ELR (cell line): Measurements from ENCODE around the gene ACAD10.

Experiments used
- DNase-seq: peaks from one replicate; pipeline ENCODE4 v3.0.0-alpha.2; 2015; ENCODE audit warnings: low read depth

ACAD10 gene

GRCh38 chr12:111776836-111777344 lies 91.0 kb downstream of the ACAD10 start:
- no peak for DNase-seq

- no peak for DNase-seq
Measured at GRCh38 chr12:111777345-111778045, 91.6 kb downstream of the ACAD10 start.

GRCh38 chr12:111780166-111780565 lies 94.3 kb downstream of the ACAD10 start:
- no peak for DNase-seq

- DNase-seq: no peak
Measured at GRCh38 chr12:111780615-111781014, 94.8 kb downstream of the ACAD10 start.

DNA sequence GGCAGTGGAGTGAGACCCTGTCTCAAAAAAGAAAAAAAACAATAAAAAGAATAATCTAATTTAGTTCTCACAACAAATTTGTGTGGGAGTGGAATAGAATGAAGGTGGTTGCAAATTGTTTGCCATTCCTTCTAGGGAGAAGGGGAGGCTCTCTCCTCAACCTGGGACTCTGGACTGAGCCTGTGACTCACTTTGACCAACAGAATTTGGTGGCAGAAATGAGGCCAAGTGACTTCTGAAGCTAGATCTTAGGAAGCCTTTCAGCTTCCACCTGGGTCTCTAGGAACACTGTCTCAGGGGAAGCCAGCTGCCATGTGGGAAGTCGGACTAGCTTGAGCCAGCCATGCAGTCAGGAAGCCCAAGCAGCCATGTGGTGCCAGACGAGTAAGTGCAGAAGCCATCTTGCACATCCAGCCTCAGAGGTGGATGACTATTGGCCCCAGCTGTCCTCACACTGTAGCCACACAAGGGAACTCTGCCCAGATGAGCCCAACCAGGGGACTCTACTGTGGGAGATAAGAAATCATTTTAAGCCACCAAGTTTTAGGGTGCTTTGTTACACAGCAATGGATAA lies 95.3 kb downstream of the ACAD10 start:
- DNase-seq: no peak

DNA sequence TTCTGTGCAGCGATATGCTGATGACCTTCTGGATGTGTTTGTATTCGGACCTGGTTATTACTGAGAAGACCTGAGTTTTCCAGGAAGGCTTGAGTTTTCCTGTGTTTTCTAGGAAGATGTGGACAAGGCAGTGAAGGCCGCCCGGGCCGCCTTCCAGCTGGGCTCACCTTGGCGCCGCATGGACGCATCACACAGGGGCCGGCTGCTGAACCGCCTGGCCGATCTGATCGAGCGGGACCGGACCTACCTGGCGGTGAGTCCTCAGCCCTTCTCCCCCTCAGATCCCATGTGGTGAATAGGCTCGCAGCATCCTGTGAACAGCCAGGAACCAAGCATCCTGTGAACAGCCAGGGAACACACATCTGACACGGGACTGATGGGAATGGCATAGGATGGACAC lies 97.2 kb downstream of the ACAD10 start:
- no peak for DNase-seq

- no peak for DNase-seq
Measured at GRCh38 chr12:111784953-111785352, 99.1 kb downstream of the ACAD10 start.

GRCh38 chr12:111785651-111786050 lies 99.8 kb downstream of the ACAD10 start:
- DNase-seq: peak; percentile 48

DNA sequence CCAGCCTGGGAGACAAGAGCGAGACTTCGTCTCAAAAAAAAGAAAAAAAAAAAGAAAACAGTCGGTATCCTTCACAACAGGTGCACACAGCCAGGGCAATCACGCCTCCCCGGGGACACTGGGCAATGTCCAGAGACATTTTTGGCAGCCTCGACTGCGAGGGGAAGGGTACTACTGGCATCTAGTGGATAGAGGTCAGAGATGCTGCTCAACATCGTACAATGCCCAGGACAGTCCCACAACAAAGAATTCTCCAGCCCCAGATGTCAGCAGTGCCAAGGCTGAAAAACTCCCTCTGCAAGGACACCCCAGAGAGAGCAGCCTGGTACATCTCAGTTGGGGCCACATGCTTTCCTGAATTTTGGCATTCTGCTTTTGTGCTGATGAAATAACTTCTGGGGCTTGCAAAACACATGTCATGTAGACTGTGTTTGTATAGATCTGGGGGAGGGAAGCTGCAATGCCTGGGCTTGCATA lies 102.4 kb downstream of the ACAD10 start:
- no peak for DNase-seq

DNA sequence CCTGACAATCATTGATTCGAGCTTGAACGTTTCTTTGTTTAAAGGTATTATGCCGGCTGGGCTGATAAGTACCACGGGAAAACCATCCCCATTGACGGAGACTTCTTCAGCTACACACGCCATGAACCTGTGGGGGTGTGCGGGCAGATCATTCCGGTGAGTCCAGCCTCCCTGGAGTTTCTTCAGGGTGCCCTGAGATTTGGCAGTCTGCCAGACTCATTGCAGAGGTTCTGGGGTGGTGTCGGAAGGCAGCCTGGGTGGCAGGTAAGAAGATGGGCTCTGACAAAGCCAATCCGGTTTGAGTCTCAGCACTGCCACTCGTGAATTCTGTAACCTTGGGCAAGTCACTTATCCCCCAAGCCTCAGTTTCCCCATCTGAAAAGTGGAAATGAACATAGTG lies 103.9 kb downstream of the ACAD10 start:
- DNase-seq: no peak

DNA sequence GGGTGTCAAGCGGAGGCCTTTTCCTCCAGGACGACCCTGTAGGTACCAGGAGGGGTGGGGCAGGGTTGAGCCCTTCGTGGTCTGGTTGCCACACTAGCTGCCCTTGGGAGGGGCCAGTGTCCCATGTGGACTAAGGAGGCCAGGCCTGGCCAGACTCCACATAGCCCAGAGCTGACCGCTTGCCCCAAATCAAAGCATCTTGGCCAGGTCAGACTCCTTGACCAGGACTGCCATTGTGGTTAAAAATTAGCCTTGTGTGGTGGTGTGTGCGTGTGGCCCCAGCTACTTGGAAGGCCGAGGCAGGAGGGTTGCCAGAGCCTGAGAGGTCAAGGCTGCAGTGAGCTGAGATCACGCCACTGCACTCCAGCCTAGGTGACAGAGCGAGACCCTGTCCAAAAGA lies 105.7 kb downstream of the ACAD10 start:
- no peak for DNase-seq

DNA sequence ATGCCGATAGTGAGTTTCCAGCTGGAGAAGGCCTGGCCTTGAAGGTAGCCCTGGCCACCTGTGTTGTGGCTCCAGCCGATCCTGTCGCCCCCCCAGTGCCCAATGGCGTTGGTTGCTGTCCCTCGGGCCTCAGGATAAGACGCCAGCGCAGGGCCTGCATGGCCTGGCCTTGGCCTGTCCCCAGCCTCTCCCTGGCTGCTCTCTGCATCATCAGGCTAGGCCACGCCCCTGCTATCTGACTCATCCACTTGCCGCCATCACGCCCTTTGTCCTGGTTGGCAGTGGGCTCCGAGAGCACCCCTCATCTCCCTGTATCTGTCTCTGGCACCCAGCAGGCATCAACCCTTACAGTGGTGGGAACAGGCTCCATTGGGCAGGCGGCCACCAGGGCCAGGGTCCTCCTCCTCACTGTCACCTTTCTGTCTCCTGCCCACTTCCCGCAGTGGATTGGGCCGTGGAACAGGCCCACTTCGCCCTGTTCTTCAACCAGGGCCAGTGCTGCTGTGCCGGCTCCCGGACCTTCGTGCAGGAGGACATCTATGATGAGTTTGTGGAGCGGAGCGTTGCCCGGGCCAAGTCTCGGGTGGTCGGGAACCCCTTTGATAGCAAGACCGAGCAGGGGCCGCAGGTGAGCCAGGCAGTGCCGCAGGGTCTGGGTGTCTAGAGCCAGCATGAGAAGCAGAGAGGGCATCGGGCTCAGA lies 106.5 kb downstream of the ACAD10 start:
- peak; percentile 39 for DNase-seq

GRCh38 chr12:111792856-111793235 lies 107.0 kb downstream of the ACAD10 start:
- no peak for DNase-seq

- DNase-seq: no peak
Measured at GRCh38 chr12:111798182-111798581, 112.3 kb downstream of the ACAD10 start.

DNA sequence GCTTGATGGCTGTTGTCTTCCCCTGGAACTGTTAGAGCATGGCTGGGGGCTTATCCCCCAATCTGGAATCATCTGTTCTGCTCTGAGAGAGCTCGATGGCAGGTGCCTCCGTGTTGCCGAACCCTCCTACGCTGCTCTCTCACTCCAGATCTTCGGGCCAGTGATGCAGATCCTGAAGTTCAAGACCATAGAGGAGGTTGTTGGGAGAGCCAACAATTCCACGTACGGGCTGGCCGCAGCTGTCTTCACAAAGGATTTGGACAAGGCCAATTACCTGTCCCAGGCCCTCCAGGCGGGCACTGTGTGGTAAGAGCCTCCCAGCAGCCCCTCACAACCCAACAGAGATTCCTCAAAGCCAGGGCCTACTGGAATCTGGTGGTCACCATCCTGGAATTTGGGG lies 113.9 kb downstream of the ACAD10 start:
- no peak for DNase-seq

DNA sequence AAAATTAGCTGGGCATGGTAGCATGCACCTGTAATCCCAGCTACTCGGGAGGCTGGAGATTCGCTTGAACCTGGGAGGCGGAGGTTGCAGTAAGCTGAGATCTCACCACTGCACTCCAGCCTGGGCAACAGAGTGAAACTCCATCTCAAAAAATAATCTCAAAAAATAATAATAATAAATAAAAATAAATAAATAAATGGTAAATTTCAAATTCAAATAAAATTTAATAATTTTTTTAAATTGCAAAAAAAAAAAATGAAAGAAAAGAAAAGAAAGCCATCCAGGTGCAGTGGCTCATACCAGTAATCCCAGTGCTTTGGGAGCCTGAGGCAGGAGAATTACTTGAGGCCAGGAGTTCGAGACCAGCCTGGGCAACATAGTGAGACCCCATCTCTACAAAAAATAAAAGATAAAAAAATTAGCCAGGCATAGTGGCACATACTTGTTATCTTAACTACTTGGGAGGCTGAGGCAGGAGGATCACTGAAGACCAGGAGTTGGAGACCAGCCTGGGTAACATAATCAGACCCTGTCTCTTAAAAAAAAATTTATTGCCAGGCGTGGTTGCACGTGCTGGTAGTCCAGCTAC lies 117.3 kb downstream of the ACAD10 start:
- DNase-seq: no peak

DNA sequence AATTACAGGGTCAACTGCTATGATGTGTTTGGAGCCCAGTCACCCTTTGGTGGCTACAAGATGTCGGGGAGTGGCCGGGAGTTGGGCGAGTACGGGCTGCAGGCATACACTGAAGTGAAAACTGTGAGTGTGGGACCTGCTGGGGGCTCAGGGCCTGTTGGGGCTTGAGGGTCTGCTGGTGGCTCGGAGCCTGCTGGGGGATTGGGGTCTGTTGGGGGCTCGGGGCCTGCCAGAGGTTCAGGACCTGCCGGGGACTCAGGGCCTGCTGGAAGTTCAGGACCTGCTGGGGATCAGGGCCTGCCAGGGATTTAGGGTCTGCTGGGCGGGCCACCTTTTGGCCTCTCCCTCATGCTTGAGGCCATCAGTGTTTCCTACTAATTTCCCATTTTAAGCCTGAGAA lies 118.0 kb downstream of the ACAD10 start:
- DNase-seq: no peak

GRCh38 chr12:111806304-111806703 lies 120.5 kb downstream of the ACAD10 start:
- DNase-seq: no peak
